ENCODE measurements around the gene CDHR2. TPM values are rescaled to one million over a fixed set of nuclear protein-coding genes. Genes with fewer than 3 reads are reported as not detected.

The CDHR2 gene
- polyA plus RNA-seq, 4 donors: 0.49 to 23.2 (median 14.2) TPM

- no peak for DNase-seq (ENCODE audit: low read depth in 4 of 4, low spot score in 3 of 4)
These were observed 19.9 kb upstream of the CDHR2 start for GRCh38 chr5:176529116-176529740.

GRCh38 chr5:176529741-176530141 lies 19.4 kb upstream of the CDHR2 start:
- no peak for DNase-seq (ENCODE audit: low read depth in 4 of 4, low spot score in 3 of 4)

GRCh38 chr5:176530393-176530982 lies 18.7 kb upstream of the CDHR2 start:
- no peak for DNase-seq (ENCODE audit: low read depth in 4 of 4, low spot score in 3 of 4)

- DNase-seq (ENCODE audit: low read depth in 4 of 4, low spot score in 3 of 4): no peak
These were observed 17.9 kb upstream of the CDHR2 start for GRCh38 chr5:176530983-176531901.

GRCh38 chr5:176531902-176532493 lies 17.1 kb upstream of the CDHR2 start:
- DNase-seq (ENCODE audit: low read depth in 4 of 4, low spot score in 3 of 4): no peak

GRCh38 chr5:176532795-176533194 lies 16.3 kb upstream of the CDHR2 start:
- no peak for DNase-seq (ENCODE audit: low read depth in 4 of 4, low spot score in 3 of 4)

- no peak for DNase-seq (ENCODE audit: low read depth in 4 of 4, low spot score in 3 of 4)
These were observed 15.8 kb upstream of the CDHR2 start for GRCh38 chr5:176533390-176533789.

- no peak for DNase-seq (ENCODE audit: low read depth in 4 of 4, low spot score in 3 of 4)
These were observed 15.1 kb upstream of the CDHR2 start for GRCh38 chr5:176533894-176534611.

GRCh38 chr5:176534640-176535039 lies 14.5 kb upstream of the CDHR2 start:
- DNase-seq (ENCODE audit: low read depth in 4 of 4, low spot score in 3 of 4): no peak

- no peak for DNase-seq (ENCODE audit: low read depth in 4 of 4, low spot score in 3 of 4)
These were observed 14.0 kb upstream of the CDHR2 start for GRCh38 chr5:176535101-176535663.

GRCh38 chr5:176535664-176536131 lies 13.4 kb upstream of the CDHR2 start:
- DNase-seq (ENCODE audit: low read depth in 4 of 4, low spot score in 3 of 4): no peak

- no peak for DNase-seq (ENCODE audit: low read depth in 4 of 4, low spot score in 3 of 4)
These were observed 12.8 kb upstream of the CDHR2 start for GRCh38 chr5:176536132-176536901.

GRCh38 chr5:176536902-176537553 lies 12.1 kb upstream of the CDHR2 start, which contains the start of gene RNF44:
Gene RNF44, minus strand, starts transcription at chr5:176537402. Its CDS starts 4,930 bp downstream, at chr5:176532472.
- peak; percentile 93 to 96 (median 94) for DNase-seq (ENCODE audit: low read depth in 4 of 4, low spot score in 3 of 4)

- DNase-seq (ENCODE audit: low read depth in 4 of 4, low spot score in 3 of 4): peak; percentile 96 to 98 (median 98)
These were observed 11.4 kb upstream of the CDHR2 start for GRCh38 chr5:176537554-176538229.

GRCh38 chr5:176538230-176538988 lies 10.7 kb upstream of the CDHR2 start:
- no peak for DNase-seq (ENCODE audit: low read depth in 4 of 4, low spot score in 3 of 4)

GRCh38 chr5:176538989-176539384 lies 10.2 kb upstream of the CDHR2 start:
- DNase-seq (ENCODE audit: low read depth in 4 of 4, low spot score in 3 of 4): no peak

- no peak for DNase-seq (ENCODE audit: low read depth in 4 of 4, low spot score in 3 of 4)
These were observed 8.7 kb upstream of the CDHR2 start for GRCh38 chr5:176540476-176540899.

Measured in left renal pelvis (tissue), 4 donors.